Glutamatergic neuron (in vitro differentiated cells): ENCODE data around the gene NAP1L4. TPM values are rescaled to one million over a fixed set of nuclear protein-coding genes. Genes with fewer than 3 reads are reported as not detected.

Source experiments
- DNase-seq: peaks from one replicate; pipeline ENCODE4 v3.0.0; 2022
- H3K27ac Mint-ChIP-seq: one replicate; pipeline ENCODE4 v1.8.0; 2020; ENCODE audit warnings: mild to moderate bottlenecking, mixed read lengths, inconsistent platforms; ENCODE audit not compliant: unreplicated experiment
- H3K27me3 Mint-ChIP-seq: one replicate; pipeline ENCODE4 v1.8.0; 2020; ENCODE audit warnings: mild to moderate bottlenecking, moderate library complexity, mixed read lengths, inconsistent platforms; ENCODE audit not compliant: unreplicated experiment
- H3K36me3 Mint-ChIP-seq: one replicate; pipeline ENCODE4 v1.8.0; 2020; ENCODE audit warnings: mild to moderate bottlenecking, mixed read lengths, inconsistent platforms; ENCODE audit not compliant: unreplicated experiment
- H3K4me1 Mint-ChIP-seq: one replicate; pipeline ENCODE4 v1.8.0; 2020; ENCODE audit warnings: mild to moderate bottlenecking, low read depth, mixed read lengths, inconsistent platforms; ENCODE audit not compliant: unreplicated experiment
- H3K4me3 Mint-ChIP-seq: one replicate; pipeline ENCODE4 v1.8.0; 2020; ENCODE audit warnings: mild to moderate bottlenecking, mixed read lengths, inconsistent platforms; ENCODE audit not compliant: unreplicated experiment
- H3K9me3 Mint-ChIP-seq: one replicate; pipeline ENCODE4 v1.8.0; 2020; ENCODE audit warnings: mild to moderate bottlenecking, moderate library complexity, mixed read lengths, inconsistent platforms; ENCODE audit not compliant: unreplicated experiment
- CTCF ChIP-seq: fragments of 200-600 bp; sonication (generic); IDR thresholded peaks from one replicate; pipeline ENCODE4 v1.5.0; 2021; ENCODE audit not compliant: partially characterized antibody, unreplicated experiment
- total RNA-seq: library from RNA; stranded (reverse); fragmentation: NEBNext Ultra II Directional; extraction: Animal tissue kit (Norgen Biotek cat#: 25700); gene quantifications from one replicate; pipeline ENCODE4 v1.2.1, GENCODE V29; 2021; ENCODE audit not compliant: unreplicated experiment

NAP1L4 gene
- total RNA-seq, 1 donor from 2014 or later: 209 TPM

GRCh38 chr11:3006505-3007260 lies 14.6 kb upstream of the NAP1L4 start:
- Mint-ChIP-seq H3K36me3 (peaks cover 4% of the 10 kb centered on the region), H3K4me3 (no peak overlapping the region), H3K27me3 (peaks cover 3% of the 10 kb centered on the region), H3K4me1 (peaks cover 11% of the 10 kb centered on the region), H3K9me3 (peaks cover 8% of the 10 kb centered on the region), H3K27ac (no peak overlapping the region)
- DNase-seq: no peak
- TF ChIP-seq CTCF: no peak

- no peak overlapping the region for H3K27ac Mint-ChIP-seq
- H3K4me1 Mint-ChIP-seq: peaks cover 2% of the 10 kb centered on the region
- peaks cover 4% of the 10 kb centered on the region for H3K36me3 Mint-ChIP-seq
- TF ChIP-seq CTCF: no peak
- peaks cover 8% of the 10 kb centered on the region for H3K9me3 Mint-ChIP-seq
- H3K4me3 Mint-ChIP-seq: no peak overlapping the region
- H3K27me3 Mint-ChIP-seq: peaks cover 8% of the 10 kb centered on the region
- DNase-seq: no peak
These were observed 12.4 kb upstream of the NAP1L4 start for GRCh38 chr11:3004481-3004880.

DNA sequence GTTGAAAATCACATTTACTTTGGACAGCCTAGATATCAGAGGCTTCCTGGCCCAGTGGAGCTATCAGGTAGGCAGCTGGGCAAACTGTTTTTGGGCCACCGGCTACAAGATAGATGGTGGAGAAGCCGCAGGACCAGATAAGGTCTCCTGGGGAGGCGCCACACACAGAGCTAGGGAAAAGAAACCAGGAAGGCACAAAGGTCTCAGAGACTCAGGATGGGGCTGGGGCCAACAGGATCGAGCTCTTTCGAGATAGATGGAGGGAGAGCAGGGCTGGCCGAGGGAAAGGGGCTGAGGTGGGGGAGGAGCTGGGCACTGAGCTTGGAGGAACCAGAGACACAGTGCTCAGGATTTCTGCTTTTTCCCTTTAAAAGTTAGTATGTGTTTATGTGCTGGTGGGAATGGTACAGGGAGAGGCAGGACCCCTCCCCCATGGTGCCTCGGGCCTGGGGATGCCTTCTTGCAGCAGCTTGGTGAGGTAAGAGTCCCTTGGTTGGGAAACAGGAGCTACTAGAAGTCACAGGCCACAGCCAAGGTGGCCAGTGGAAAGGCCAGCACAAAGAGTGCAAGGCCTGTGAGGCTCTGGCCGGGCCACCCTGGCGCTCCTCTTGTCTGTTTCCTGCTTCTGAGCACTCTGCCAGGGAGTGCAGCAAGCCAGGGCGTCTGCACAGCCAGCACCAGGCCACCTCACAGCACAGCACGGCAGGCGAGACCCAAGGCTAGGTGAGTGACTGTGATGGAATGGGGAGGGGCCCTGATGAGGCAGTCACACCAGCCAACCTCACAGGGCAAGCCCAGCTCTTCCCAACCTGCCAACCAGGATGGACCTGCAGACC lies 11.5 kb upstream of the NAP1L4 start:
- H3K36me3 Mint-ChIP-seq: peaks cover 4% of the 10 kb centered on the region
- peaks cover 4% of the 10 kb centered on the region for H3K9me3 Mint-ChIP-seq

DNA sequence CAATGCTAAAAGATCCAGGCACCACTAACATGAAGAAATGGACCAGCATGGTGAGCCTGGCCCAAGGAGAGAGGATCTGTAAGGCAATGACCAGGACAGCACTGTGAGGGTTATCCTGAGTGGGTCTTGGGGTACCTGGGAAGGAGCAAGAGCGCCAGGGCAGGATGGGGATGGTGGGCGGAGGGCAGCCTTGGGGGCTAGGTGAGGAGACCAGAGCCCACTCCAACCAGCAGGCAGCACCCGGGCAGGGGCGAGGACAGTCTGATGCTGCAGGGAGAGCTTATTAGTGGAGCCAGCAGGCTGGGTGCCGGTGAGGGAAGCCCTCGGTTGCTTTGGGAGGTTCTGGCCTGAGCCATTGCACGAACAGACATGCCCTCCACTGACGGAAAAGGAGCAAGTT lies 10.7 kb upstream of the NAP1L4 start:
- DNase-seq: no peak
- Mint-ChIP-seq H3K36me3 (peaks cover 4% of the 10 kb centered on the region), H3K27me3 (peaks cover 5% of the 10 kb centered on the region), H3K4me1 (no peaks in the 10 kb centered on the region), H3K4me3 (no peak overlapping the region), H3K27ac (no peak overlapping the region), H3K9me3 (peaks cover 4% of the 10 kb centered on the region)
- TF ChIP-seq CTCF: no peak

More for the DNA sequence above, 11.5 kb upstream of the NAP1L4 start:
- H3K27ac Mint-ChIP-seq: no peak overlapping the region
- no peak overlapping the region for H3K4me3 Mint-ChIP-seq
- TF ChIP-seq CTCF: no peak
- H3K27me3 Mint-ChIP-seq: peaks cover 5% of the 10 kb centered on the region
- DNase-seq: no peak
- H3K4me1 Mint-ChIP-seq: no peaks in the 10 kb centered on the region

GRCh38 chr11:3002351-3002861 lies 10.3 kb upstream of the NAP1L4 start:
- Mint-ChIP-seq H3K36me3 (peaks cover 4% of the 10 kb centered on the region), H3K27ac (no peak overlapping the region), H3K9me3 (peaks cover 4% of the 10 kb centered on the region), H3K4me3 (no peak overlapping the region), H3K27me3 (peaks cover 5% of the 10 kb centered on the region), H3K4me1 (no peaks in the 10 kb centered on the region)
- no peak for TF ChIP-seq CTCF
- DNase-seq: no peak
